ENCODE results near the gene PHLDB3.

PHLDB3 gene

GRCh38 chr19:43541920-43542650, 37.5 kb upstream of the PHLDB3 start:
- no peak overlapping the region for H3K4me3 ChIP-seq (replicated peaks; ENCODE audit: low read depth, low read length)
- TF ChIP-seq CTCF (IDR thresholded peaks at IDR 0.05; ENCODE audit: insufficient read depth, low read length, poor library complexity, severe bottlenecking) = no peak
- no peaks in the 10 kb centered on the region for H3K27me3 ChIP-seq (replicated peaks; ENCODE audit: control insufficient read depth, insufficient read depth, low read length)
- DNase-seq (ENCODE audit: extremely low read depth, insufficient read length) = no peak
- H3K36me3 ChIP-seq (ENCODE audit: control insufficient read depth, insufficient read depth, low read length) = peaks cover 25% of the 10 kb centered on the region

GRCh38 chr19:43540381-43540780, 35.8 kb upstream of the PHLDB3 start:
- Histone ChIP-seq H3K27me3 (replicated peaks; ENCODE audit: control insufficient read depth, insufficient read depth, low read length) (no peaks in the 10 kb centered on the region), H3K4me3 (replicated peaks; ENCODE audit: low read depth, low read length) (no peak overlapping the region), H3K36me3 (ENCODE audit: control insufficient read depth, insufficient read depth, low read length) (peaks cover 22% of the 10 kb centered on the region)
- no peak for TF ChIP-seq CTCF (IDR thresholded peaks at IDR 0.05; ENCODE audit: insufficient read depth, low read length, poor library complexity, severe bottlenecking)
- DNase-seq (ENCODE audit: extremely low read depth, insufficient read length) = no peak

- peaks cover 22% of the 10 kb centered on the region for H3K36me3 ChIP-seq (ENCODE audit: control insufficient read depth, insufficient read depth, low read length)
- no peaks in the 10 kb centered on the region for H3K27me3 ChIP-seq (replicated peaks; ENCODE audit: control insufficient read depth, insufficient read depth, low read length)
- H3K4me3 ChIP-seq (replicated peaks; ENCODE audit: low read depth, low read length) = no peak overlapping the region
- DNase-seq (ENCODE audit: extremely low read depth, insufficient read length) = no peak
- TF ChIP-seq CTCF (IDR thresholded peaks at IDR 0.05; ENCODE audit: insufficient read depth, low read length, poor library complexity, severe bottlenecking) = no peak
Observed at GRCh38 chr19:43538922-43539321, 34.4 kb upstream of the PHLDB3 start.

GRCh38 chr19:43534816-43535761, 30.5 kb upstream of the PHLDB3 start:
- TF ChIP-seq CTCF (IDR thresholded peaks at IDR 0.05; ENCODE audit: insufficient read depth, low read length, poor library complexity, severe bottlenecking) = peak; percentile 56
- H3K36me3 ChIP-seq (ENCODE audit: control insufficient read depth, insufficient read depth, low read length) = peaks cover 2% of the 10 kb centered on the region
- H3K27me3 ChIP-seq (replicated peaks; ENCODE audit: control insufficient read depth, insufficient read depth, low read length) = no peaks in the 10 kb centered on the region
- peak; percentile 23 for DNase-seq (ENCODE audit: extremely low read depth, insufficient read length)
- H3K4me3 ChIP-seq (replicated peaks; ENCODE audit: low read depth, low read length) = no peak overlapping the region

GRCh38 chr19:43534305-43534815, 29.8 kb upstream of the PHLDB3 start:
- TF ChIP-seq CTCF (IDR thresholded peaks at IDR 0.05; ENCODE audit: insufficient read depth, low read length, poor library complexity, severe bottlenecking) = no peak
- no peaks in the 10 kb centered on the region for H3K27me3 ChIP-seq (replicated peaks; ENCODE audit: control insufficient read depth, insufficient read depth, low read length)
- H3K4me3 ChIP-seq (replicated peaks; ENCODE audit: low read depth, low read length) = no peak overlapping the region
- no peak for DNase-seq (ENCODE audit: extremely low read depth, insufficient read length)
- H3K36me3 ChIP-seq (ENCODE audit: control insufficient read depth, insufficient read depth, low read length) = no peaks in the 10 kb centered on the region; the same call in 1 of the 2 replicates
